ENCODE data around the gene EDIL3.
"Not testable (repeated sequence)": the region's sequence is repeated elsewhere in the genome, so short reads cannot be mapped to it uniquely, and the experiment has no call there.

EDIL3 gene

DNA sequence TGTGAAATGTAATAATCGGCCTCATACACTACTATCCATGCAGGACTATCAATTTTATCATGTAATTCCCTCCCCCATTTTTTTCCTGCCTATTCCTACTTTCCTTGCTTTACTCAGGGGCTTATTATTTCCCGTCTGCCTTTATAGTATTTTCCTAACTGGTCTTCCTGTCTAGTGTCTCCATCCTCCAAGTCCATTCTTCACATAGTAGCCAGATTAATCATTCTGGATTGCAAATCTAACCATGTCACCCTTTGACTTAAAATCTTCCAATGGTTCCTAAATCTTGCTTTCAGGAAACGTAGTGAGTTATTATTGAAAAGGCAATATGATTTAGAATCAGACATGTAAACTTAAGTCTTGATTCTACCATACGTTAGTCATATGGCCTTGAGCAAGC is 356.6 kb downstream of the EDIL3 start:
- no peak overlapping the region for H3K27ac ChIP-seq (ENCODE audit: low read length)
- no peak overlapping the region for H3K4me2 ChIP-seq (ENCODE audit: low read length)
- H3K4me3 ChIP-seq (ENCODE audit: low read length) = no peak overlapping the region
- no peaks in the 10 kb centered on the region for H3K9me3 ChIP-seq (ENCODE audit: insufficient read depth, low read length)
- H3K9ac ChIP-seq (ENCODE audit: low read length) = no peak overlapping the region
- TF ChIP-seq EZH2phosphoT487 (IDR thresholded peaks at IDR 0.05; ENCODE audit: low read depth) = no peak
- TF ChIP-seq, protein P1, sequence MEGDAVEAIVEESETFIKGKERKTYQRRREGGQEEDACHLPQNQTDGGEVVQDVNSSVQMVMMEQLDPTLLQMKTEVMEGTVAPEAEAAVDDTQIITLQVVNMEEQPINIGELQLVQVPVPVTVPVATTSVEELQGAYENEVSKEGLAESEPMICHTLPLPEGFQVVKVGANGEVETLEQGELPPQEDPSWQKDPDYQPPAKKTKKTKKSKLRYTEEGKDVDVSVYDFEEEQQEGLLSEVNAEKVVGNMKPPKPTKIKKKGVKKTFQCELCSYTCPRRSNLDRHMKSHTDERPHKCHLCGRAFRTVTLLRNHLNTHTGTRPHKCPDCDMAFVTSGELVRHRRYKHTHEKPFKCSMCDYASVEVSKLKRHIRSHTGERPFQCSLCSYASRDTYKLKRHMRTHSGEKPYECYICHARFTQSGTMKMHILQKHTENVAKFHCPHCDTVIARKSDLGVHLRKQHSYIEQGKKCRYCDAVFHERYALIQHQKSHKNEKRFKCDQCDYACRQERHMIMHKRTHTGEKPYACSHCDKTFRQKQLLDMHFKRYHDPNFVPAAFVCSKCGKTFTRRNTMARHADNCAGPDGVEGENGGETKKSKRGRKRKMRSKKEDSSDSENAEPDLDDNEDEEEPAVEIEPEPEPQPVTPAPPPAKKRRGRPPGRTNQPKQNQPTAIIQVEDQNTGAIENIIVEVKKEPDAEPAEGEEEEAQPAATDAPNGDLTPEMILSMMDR (IDR thresholded peaks at IDR 0.05; ENCODE audit: low read depth, low read length) = no peak
- H3K36me3 ChIP-seq (replicated peaks; ENCODE audit: low read depth, low read length) = no peaks in the 10 kb centered on the region
- H2AFZ ChIP-seq (ENCODE audit: low read depth, low read length) = no peak overlapping the region
- no peaks in the 10 kb centered on the region for H3K4me1 ChIP-seq (ENCODE audit: low read length)
- H3K79me2 ChIP-seq (ENCODE audit: low read length) = no peaks in the 10 kb centered on the region
- no peaks in the 10 kb centered on the region for H3K27me3 ChIP-seq (ENCODE audit: low read depth, low read length)
- H4K20me1 ChIP-seq (ENCODE audit: insufficient read depth, low read length) = no peaks in the 10 kb centered on the region

DNA sequence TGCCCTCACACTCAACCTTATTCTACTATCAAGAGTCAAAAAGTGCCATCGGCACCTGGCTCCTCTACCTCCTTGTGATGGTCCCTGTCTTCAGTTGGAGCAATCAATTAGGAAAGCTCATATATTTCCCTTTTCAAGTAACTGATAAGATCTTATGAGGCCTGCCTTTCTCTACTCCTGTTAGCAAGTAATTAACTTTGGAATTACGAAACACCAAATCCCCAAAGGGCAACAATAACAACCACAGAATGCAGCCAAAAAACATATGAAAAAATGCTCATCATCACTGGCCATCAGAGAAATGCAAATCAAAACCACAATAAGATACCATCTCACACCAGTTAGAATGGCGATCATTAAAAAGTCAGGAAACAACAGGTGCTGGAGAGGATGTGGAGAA is 366.2 kb downstream of the EDIL3 start:
- not testable (repeated sequence) for H2AFZ ChIP-seq (ENCODE audit: low read depth, low read length); H3K4me1 ChIP-seq (ENCODE audit: low read length); H3K4me3 ChIP-seq (ENCODE audit: low read length); H3K9ac ChIP-seq (ENCODE audit: low read length); H3K79me2 ChIP-seq (ENCODE audit: low read length); H3K27me3 ChIP-seq (ENCODE audit: low read depth, low read length); H3K4me2 ChIP-seq (ENCODE audit: low read length); H3K27ac ChIP-seq (ENCODE audit: low read length); H3K36me3 ChIP-seq (replicated peaks; ENCODE audit: low read depth, low read length); H4K20me1 ChIP-seq (ENCODE audit: insufficient read depth, low read length); H3K9me3 ChIP-seq (ENCODE audit: insufficient read depth, low read length)

DNA sequence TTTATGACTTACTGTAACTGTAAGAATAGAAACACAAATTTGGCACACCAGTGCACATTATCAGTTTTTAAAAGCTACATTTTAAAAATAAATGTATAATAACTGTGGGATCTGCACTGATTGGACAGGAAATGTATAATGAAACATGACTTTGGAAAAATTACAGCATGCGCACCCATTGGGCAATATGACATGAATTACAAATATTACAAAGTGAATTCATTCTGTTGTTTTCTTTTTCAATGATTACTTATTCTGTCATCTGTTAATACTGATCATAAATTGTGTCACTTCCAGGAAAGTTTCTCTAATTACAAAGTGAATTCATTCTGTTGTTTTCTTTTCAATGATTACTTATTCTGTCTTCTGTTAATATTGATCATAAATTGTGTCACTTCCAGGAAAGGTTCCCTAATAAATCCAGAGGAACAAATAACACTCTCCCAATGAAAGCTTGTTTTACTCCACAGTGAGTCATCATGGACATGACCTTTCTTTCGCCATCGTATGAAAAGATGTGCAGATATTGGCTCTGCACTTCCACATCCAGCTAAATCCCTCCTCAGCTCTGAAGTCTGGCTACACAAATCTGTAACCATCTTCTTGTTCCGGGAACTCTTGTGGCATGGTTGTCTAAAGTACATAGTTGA is 367.0 kb downstream of the EDIL3 start:
- TF ChIP-seq, protein P1 (IDR thresholded peaks at IDR 0.05; ENCODE audit: low read depth, low read length) = no peak
- TF ChIP-seq EZH2phosphoT487 (IDR thresholded peaks at IDR 0.05; ENCODE audit: low read depth) = no peak
- no peak overlapping the region for H3K9ac ChIP-seq (ENCODE audit: low read length)
- H3K27me3 ChIP-seq (ENCODE audit: low read depth, low read length) = no peaks in the 10 kb centered on the region
- H3K9me3 ChIP-seq (ENCODE audit: insufficient read depth, low read length) = no peaks in the 10 kb centered on the region
- H3K4me2 ChIP-seq (ENCODE audit: low read length) = no peak overlapping the region
- no peak overlapping the region for H3K4me3 ChIP-seq (ENCODE audit: low read length)
- no peaks in the 10 kb centered on the region for H4K20me1 ChIP-seq (ENCODE audit: insufficient read depth, low read length)
- H3K79me2 ChIP-seq (ENCODE audit: low read length) = no peaks in the 10 kb centered on the region
- H3K27ac ChIP-seq (ENCODE audit: low read length) = no peak overlapping the region
- no peaks in the 10 kb centered on the region for H3K4me1 ChIP-seq (ENCODE audit: low read length)
- H2AFZ ChIP-seq (ENCODE audit: low read depth, low read length) = no peak overlapping the region
- H3K36me3 ChIP-seq (replicated peaks; ENCODE audit: low read depth, low read length) = no peaks in the 10 kb centered on the region

DNA sequence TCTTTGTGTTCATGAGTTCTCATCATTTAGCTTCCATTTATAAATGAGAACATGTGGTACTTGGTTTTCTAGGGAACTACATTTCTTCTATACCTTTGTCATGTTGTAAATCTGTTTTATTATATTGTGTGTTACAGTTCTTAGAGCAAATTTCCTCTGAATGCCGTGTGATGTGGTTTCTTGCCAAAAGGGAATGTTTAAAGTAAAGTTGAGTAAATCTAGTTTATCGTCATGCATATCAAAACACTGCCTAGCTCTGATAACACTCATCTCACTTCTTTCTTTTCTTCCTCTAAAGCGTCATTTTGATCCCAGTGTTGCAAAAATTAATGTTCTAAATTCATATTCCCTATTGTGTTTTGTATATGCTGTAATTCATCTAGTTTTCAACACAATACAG is 368.6 kb downstream of the EDIL3 start:
- Histone ChIP-seq H3K79me2 (ENCODE audit: low read length) (no peaks in the 10 kb centered on the region), H3K4me2 (ENCODE audit: low read length) (no peak overlapping the region), H3K9me3 (ENCODE audit: insufficient read depth, low read length) (no peaks in the 10 kb centered on the region), H3K27me3 (ENCODE audit: low read depth, low read length) (no peaks in the 10 kb centered on the region), H2AFZ (ENCODE audit: low read depth, low read length) (no peak overlapping the region), H4K20me1 (ENCODE audit: insufficient read depth, low read length) (no peaks in the 10 kb centered on the region), H3K36me3 (replicated peaks; ENCODE audit: low read depth, low read length) (no peaks in the 10 kb centered on the region), H3K9ac (ENCODE audit: low read length) (no peak overlapping the region), H3K4me3 (ENCODE audit: low read length) (no peak overlapping the region), H3K4me1 (ENCODE audit: low read length) (no peaks in the 10 kb centered on the region), H3K27ac (ENCODE audit: low read length) (no peak overlapping the region)
- TF ChIP-seq EZH2phosphoT487 (IDR thresholded peaks at IDR 0.05; ENCODE audit: low read depth) = no peak
- TF ChIP-seq, protein P1 (IDR thresholded peaks at IDR 0.05; ENCODE audit: low read depth, low read length) = no peak
